AG09319 (cell line): ENCODE results near the gene CDH18.

Source experiments
- DNase-seq: peaks from one replicate; pipeline ENCODE4 v3.0.0-alpha.2; 2010; ENCODE audit warnings: low read depth; ENCODE audit errors: extremely low read depth
- CTCF ChIP-seq: IDR thresholded peaks from 2 replicates; pipeline ENCODE4 v1.5.1; 2011; ENCODE audit warnings: low read depth, mild to moderate bottlenecking, inconsistent platforms, low read length, moderate library complexity

Gene CDH18

GRCh38 chr5:19546521-19546920 is 441.5 kb downstream of the CDH18 start:
- TF ChIP-seq CTCF = no peak

GRCh38 chr5:19538607-19539006 is 449.4 kb downstream of the CDH18 start:
- TF ChIP-seq CTCF = no peak

More at GRCh38 chr5:19546521-19546920, 441.5 kb downstream of the CDH18 start:
- DNase-seq = no peak

GRCh38 chr5:19536387-19536786 is 451.6 kb downstream of the CDH18 start:
- DNase-seq = no peak
- no peak for TF ChIP-seq CTCF

More at GRCh38 chr5:19538607-19539006, 449.4 kb downstream of the CDH18 start:
- no peak for DNase-seq

- no peak for TF ChIP-seq CTCF
- no peak for DNase-seq
These were observed 453.2 kb downstream of the CDH18 start for GRCh38 chr5:19534751-19535150.

GRCh38 chr5:19532936-19533335 is 455.1 kb downstream of the CDH18 start:
- TF ChIP-seq CTCF = no peak
- DNase-seq = no peak

GRCh38 chr5:19531374-19531952 is 456.5 kb downstream of the CDH18 start:
- TF ChIP-seq CTCF = no peak
- DNase-seq = no peak

GRCh38 chr5:19519448-19519847 is 468.6 kb downstream of the CDH18 start:
- TF ChIP-seq CTCF = no peak
- DNase-seq = no peak
